K562 (cell line): ENCODE data around the gene FHIT.

Experiments
- NR1H2 ChIP-seq: sonication (generic); formaldehyde crosslinking; IDR thresholded peaks from 2 replicates; pipeline ENCODE4 v1.4.0; 2020; ENCODE audit warnings: mild to moderate bottlenecking, missing genetic modification reagents
- TCF3 ChIP-seq: sonication (generic); formaldehyde crosslinking; IDR thresholded peaks from 2 replicates; pipeline ENCODE4 v1.4.0; 2020; ENCODE audit warnings: mild to moderate bottlenecking, missing genetic modification reagents
- U2AF2 ChIP-seq: fragments of 200-400 bp; formaldehyde crosslinking; optimal IDR thresholded peaks from 2 replicates; pipeline ENCODE3; 2017; ENCODE audit warnings: low read depth, mild to moderate bottlenecking, low read length
- TF ChIP-seq, protein P1 (sequence below), 3 experiments: IDR thresholded peaks in 2 of 3; conservative IDR thresholded peaks in 1 of 3; 2 replicates each; pipeline ENCODE4 v1.5.1; 2011 to 2012; ENCODE audit warnings: low read length in 3 of 3, mild to moderate bottlenecking in 3 of 3, control low read depth in 2 of 3, improper control_type of control experiment in 1 of 3, inconsistent platforms in 1 of 3, low read depth in 1 of 3, mixed read lengths in 1 of 3, moderate library complexity in 1 of 3; ENCODE audit not compliant: insufficient read depth in 2 of 3
- TF ChIP-seq, protein P2 (sequence below): fragments of 250-450 bp; sonication (Bioruptor Pico); IDR thresholded peaks from 2 replicates; pipeline ENCODE4 v1.4.0; 2020; ENCODE audit warnings: mild to moderate bottlenecking

DNA sequence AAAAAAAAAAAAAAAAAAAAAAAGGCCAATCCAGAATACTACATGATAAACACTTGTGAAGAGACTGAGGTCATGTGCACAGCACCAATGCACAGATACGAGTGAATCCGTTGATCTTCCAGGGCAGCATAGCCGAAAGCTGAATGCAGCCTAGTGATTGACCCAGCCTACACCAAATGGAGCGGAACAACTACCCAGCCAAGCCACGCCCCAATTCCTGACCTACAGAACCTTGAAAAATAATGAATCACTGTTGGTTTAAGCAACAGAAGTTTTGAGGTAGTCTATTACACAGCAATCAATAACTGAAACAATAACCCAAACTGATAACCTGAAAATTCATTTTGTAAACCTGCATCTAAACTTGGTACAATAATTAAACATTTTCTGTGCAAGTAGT lies 361.0 kb downstream of the FHIT start:
- TF ChIP-seq U2AF2 = no peak
- TF ChIP-seq NR1H2 (CRISPR knock-in tag) = no peak
- TF ChIP-seq, protein P1, sequence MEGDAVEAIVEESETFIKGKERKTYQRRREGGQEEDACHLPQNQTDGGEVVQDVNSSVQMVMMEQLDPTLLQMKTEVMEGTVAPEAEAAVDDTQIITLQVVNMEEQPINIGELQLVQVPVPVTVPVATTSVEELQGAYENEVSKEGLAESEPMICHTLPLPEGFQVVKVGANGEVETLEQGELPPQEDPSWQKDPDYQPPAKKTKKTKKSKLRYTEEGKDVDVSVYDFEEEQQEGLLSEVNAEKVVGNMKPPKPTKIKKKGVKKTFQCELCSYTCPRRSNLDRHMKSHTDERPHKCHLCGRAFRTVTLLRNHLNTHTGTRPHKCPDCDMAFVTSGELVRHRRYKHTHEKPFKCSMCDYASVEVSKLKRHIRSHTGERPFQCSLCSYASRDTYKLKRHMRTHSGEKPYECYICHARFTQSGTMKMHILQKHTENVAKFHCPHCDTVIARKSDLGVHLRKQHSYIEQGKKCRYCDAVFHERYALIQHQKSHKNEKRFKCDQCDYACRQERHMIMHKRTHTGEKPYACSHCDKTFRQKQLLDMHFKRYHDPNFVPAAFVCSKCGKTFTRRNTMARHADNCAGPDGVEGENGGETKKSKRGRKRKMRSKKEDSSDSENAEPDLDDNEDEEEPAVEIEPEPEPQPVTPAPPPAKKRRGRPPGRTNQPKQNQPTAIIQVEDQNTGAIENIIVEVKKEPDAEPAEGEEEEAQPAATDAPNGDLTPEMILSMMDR (IDR thresholded peaks at IDR 0.05 in 2 of 3, conservative IDR thresholded peaks at IDR 0.05 in 1 of 3; ENCODE audit: insufficient read depth in 2 of 3, low read depth in 1 of 3, low read length in 3 of 3) = no peak
- TF ChIP-seq, protein P2, sequence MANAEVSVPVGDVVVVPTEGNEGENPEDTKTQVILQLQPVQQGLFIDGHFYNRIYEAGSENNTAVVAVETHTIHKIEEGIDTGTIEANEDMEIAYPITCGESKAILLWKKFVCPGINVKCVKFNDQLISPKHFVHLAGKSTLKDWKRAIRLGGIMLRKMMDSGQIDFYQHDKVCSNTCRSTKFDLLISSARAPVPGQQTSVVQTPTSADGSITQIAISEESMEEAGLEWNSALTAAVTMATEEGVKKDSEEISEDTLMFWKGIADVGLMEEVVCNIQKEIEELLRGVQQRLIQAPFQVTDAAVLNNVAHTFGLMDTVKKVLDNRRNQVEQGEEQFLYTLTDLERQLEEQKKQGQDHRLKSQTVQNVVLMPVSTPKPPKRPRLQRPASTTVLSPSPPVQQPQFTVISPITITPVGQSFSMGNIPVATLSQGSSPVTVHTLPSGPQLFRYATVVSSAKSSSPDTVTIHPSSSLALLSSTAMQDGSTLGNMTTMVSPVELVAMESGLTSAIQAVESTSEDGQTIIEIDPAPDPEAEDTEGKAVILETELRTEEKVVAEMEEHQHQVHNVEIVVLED (CRISPR knock-in tag) = no peak
- TF ChIP-seq TCF3 = no peak
